ENCODE data around the gene C8A.

GRCh38 chr1:56824938-56825337 is 29.7 kb upstream of the C8A start:
- TF ChIP-seq ARNTL (CRISPR knock-in tag; IDR thresholded peaks at IDR 0.05) = no peak
- TF ChIP-seq TCF12 (IDR thresholded peaks at IDR 0.05) = no peak
- TF ChIP-seq TCF12 (CRISPR knock-in tag; IDR thresholded peaks at IDR 0.05) = no peak
- TF ChIP-seq ZNF274 (CRISPR knock-in tag; IDR thresholded peaks at IDR 0.05) = no peak
- TF ChIP-seq ZFP41 (CRISPR knock-in tag; IDR thresholded peaks at IDR 0.05; ENCODE audit: borderline replicate concordance) = no peak
- no peak for TF ChIP-seq PHF20 (CRISPR knock-in tag; IDR thresholded peaks at IDR 0.05)
- TF ChIP-seq, protein P1, sequence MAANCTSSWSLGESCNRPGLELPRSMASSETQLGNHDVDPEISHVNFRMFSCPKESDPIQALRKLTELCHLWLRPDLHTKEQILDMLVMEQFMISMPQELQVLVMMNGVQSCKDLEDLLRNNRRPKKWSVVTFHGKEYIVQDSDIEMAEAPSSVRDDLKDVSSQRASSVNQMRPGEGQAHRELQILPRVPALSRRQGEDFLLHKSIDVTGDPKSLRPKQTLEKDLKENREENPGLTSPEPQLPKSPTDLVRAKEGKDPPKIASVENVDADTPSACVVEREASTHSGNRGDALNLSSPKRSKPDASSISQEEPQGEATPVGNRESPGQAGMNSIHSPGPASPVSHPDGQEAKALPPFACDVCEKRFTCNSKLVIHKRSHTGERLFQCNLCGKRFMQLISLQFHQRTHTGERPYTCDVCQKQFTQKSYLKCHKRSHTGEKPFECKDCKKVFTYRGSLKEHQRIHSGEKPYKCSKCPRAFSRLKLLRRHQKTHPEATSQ (CRISPR knock-in tag; IDR thresholded peaks at IDR 0.05; ENCODE audit: borderline replicate concordance) = no peak
- TF ChIP-seq, protein P2, sequence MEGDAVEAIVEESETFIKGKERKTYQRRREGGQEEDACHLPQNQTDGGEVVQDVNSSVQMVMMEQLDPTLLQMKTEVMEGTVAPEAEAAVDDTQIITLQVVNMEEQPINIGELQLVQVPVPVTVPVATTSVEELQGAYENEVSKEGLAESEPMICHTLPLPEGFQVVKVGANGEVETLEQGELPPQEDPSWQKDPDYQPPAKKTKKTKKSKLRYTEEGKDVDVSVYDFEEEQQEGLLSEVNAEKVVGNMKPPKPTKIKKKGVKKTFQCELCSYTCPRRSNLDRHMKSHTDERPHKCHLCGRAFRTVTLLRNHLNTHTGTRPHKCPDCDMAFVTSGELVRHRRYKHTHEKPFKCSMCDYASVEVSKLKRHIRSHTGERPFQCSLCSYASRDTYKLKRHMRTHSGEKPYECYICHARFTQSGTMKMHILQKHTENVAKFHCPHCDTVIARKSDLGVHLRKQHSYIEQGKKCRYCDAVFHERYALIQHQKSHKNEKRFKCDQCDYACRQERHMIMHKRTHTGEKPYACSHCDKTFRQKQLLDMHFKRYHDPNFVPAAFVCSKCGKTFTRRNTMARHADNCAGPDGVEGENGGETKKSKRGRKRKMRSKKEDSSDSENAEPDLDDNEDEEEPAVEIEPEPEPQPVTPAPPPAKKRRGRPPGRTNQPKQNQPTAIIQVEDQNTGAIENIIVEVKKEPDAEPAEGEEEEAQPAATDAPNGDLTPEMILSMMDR (CRISPR knock-in tag; IDR thresholded peaks at IDR 0.05) = no peak
- no peak for TF ChIP-seq POLR2AphosphoS5 (IDR thresholded peaks at IDR 0.05; ENCODE audit: low read depth, low read length)
- TF ChIP-seq, protein P3, sequence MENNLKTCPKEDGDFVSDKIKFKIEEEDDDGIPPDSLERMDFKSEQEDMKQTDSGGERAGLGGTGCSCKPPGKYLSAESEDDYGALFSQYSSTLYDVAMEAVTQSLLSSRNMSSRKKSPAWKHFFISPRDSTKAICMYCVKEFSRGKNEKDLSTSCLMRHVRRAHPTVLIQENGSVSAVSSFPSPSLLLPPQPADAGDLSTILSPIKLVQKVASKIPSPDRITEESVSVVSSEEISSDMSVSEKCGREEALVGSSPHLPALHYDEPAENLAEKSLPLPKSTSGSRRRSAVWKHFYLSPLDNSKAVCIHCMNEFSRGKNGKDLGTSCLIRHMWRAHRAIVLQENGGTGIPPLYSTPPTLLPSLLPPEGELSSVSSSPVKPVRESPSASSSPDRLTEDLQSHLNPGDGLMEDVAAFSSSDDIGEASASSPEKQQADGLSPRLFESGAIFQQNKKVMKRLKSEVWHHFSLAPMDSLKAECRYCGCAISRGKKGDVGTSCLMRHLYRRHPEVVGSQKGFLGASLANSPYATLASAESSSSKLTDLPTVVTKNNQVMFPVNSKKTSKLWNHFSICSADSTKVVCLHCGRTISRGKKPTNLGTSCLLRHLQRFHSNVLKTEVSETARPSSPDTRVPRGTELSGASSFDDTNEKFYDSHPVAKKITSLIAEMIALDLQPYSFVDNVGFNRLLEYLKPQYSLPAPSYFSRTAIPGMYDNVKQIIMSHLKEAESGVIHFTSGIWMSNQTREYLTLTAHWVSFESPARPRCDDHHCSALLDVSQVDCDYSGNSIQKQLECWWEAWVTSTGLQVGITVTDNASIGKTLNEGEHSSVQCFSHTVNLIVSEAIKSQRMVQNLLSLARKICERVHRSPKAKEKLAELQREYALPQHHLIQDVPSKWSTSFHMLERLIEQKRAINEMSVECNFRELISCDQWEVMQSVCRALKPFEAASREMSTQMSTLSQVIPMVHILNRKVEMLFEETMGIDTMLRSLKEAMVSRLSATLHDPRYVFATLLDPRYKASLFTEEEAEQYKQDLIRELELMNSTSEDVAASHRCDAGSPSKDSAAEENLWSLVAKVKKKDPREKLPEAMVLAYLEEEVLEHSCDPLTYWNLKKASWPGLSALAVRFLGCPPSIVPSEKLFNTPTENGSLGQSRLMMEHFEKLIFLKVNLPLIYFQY (CRISPR knock-in tag; IDR thresholded peaks at IDR 0.05; ENCODE audit: borderline replicate concordance) = no peak
- no peak for TF ChIP-seq RFX5 (IDR thresholded peaks at IDR 0.05; ENCODE audit: low read depth, low read length)
- no peak for TF ChIP-seq ARNT2 (CRISPR knock-in tag; IDR thresholded peaks at IDR 0.05; ENCODE audit: low read depth)

Data from HepG2 (cell line).